Gastrocnemius medialis (tissue), 4 donors: ENCODE measurements around the gene CSPG5. TPM values are rescaled to one million over a fixed set of nuclear protein-coding genes. Genes with fewer than 3 reads are reported as not detected.

Experiments
- ATAC-seq, 2 donors: fragments of 150-250 bp; one replicate each; pipeline ENCODE4 v1.9.1; 2016
- DNase-seq, 2 donors: peaks; one replicate each; pipeline ENCODE4 v3.0.0-alpha.2; 2019
- H3K27ac ChIP-seq, 4 donors: fragments of 200-600 bp; sonication (generic); 1 replicate in 1 of 4; 2 replicates in 3 of 4; pipeline ENCODE4 v1.5.1; 2016 to 2018; ENCODE audit warnings: mild to moderate bottlenecking in 2 of 4, moderate library complexity in 1 of 4
- H3K27me3 ChIP-seq, 3 donors: fragments of 200-600 bp; sonication (generic) in 2 of 3; 1 replicate in 1 of 3; 2 replicates in 2 of 3; pipeline versions ENCODE4 v1.5.1 to v1.6.0; 2016 to 2019; ENCODE audit warnings: mild to moderate bottlenecking in 1 of 3, moderate library complexity in 1 of 3
- H3K36me3 ChIP-seq, 2 donors: fragments of 200-600 bp; sonication (generic) in 1 of 2; one replicate each; pipeline ENCODE4 v1.5.1; 2017 to 2018
- H3K4me1 ChIP-seq, 2 donors: fragments of 200-600 bp; sonication (generic) in 1 of 2; one replicate each; pipeline ENCODE4 v1.5.1; 2016 to 2017; ENCODE audit warnings: mild to moderate bottlenecking in 2 of 2
- H3K4me3 ChIP-seq, 4 donors: fragments of 200-600 bp; sonication (generic) in 3 of 4; 1 replicate in 1 of 4; 2 replicates in 3 of 4; pipeline ENCODE4 v1.5.1; 2016 to 2019; ENCODE audit warnings: mild to moderate bottlenecking in 2 of 4
- H3K9me3 ChIP-seq, 3 donors: fragments of 200-600 bp; sonication (generic) in 2 of 3; 1 replicate in 1 of 3; 2 replicates in 2 of 3; pipeline ENCODE4 v1.5.1; 2016 to 2019
- POLR2A ChIP-seq, 2 donors: fragments of 450-650 bp; IDR thresholded peaks; one replicate each; pipeline ENCODE4 v1.6.1; 2017; ENCODE audit warnings: antibody characterized with exemption in 2 of 2, mild to moderate bottlenecking in 2 of 2, moderate library complexity in 2 of 2
- in situ Hi-C, 4 donors: fragments of 200-750 bp; cut with MboI; loops; one replicate each; pipeline versions ENCODE4 v1.15.0 to v1.8.0; 2017; ENCODE audit warnings: low sequenced_read_pairs in 4 of 4
- intact Hi-C: fragments of 100-400 bp; cut with DNase I; formaldehyde crosslinking; loops from one replicate; pipeline ENCODE4 v1.15.1; 2023; ENCODE audit warnings: low total_unique reads
- total RNA-seq, 4 donors: library from RNA; depleted of rRNA; stranded (reverse); fragments of >200 nt; gene quantifications; one replicate each; pipeline versions ENCODE4 v1.1.0 to v1.2.3, GENCODE V29; 2016
- TF ChIP-seq, protein P1 (sequence below), 5 experiments: fragments of 450-650 bp in 3 of 5; fragments of 200-600 bp in 2 of 5; sonication (generic) in 2 of 5; IDR thresholded peaks in 4 of 5; conservative IDR thresholded peaks in 1 of 5; 1 replicate in 4 of 5; 2 replicates in 1 of 5; pipeline ENCODE4 v1.5.1; 2016 to 2019; ENCODE audit warnings: antibody characterized with exemption in 5 of 5, mild to moderate bottlenecking in 3 of 5, moderate library complexity in 3 of 5

The CSPG5 gene, protein sequence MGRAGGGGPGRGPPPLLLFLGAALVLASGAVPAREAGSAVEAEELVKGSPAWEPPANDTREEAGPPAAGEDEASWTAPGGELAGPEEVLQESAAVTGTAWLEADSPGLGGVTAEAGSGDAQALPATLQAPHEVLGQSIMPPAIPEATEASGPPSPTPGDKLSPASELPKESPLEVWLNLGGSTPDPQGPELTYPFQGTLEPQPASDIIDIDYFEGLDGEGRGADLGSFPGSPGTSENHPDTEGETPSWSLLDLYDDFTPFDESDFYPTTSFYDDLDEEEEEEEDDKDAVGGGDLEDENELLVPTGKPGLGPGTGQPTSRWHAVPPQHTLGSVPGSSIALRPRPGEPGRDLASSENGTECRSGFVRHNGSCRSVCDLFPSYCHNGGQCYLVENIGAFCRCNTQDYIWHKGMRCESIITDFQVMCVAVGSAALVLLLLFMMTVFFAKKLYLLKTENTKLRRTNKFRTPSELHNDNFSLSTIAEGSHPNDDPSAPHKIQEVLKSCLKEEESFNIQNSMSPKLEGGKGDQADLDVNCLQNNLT
- under 1 TPM; 0.16 to 0.87 (median 0.29) TPM for total RNA-seq

DNA sequence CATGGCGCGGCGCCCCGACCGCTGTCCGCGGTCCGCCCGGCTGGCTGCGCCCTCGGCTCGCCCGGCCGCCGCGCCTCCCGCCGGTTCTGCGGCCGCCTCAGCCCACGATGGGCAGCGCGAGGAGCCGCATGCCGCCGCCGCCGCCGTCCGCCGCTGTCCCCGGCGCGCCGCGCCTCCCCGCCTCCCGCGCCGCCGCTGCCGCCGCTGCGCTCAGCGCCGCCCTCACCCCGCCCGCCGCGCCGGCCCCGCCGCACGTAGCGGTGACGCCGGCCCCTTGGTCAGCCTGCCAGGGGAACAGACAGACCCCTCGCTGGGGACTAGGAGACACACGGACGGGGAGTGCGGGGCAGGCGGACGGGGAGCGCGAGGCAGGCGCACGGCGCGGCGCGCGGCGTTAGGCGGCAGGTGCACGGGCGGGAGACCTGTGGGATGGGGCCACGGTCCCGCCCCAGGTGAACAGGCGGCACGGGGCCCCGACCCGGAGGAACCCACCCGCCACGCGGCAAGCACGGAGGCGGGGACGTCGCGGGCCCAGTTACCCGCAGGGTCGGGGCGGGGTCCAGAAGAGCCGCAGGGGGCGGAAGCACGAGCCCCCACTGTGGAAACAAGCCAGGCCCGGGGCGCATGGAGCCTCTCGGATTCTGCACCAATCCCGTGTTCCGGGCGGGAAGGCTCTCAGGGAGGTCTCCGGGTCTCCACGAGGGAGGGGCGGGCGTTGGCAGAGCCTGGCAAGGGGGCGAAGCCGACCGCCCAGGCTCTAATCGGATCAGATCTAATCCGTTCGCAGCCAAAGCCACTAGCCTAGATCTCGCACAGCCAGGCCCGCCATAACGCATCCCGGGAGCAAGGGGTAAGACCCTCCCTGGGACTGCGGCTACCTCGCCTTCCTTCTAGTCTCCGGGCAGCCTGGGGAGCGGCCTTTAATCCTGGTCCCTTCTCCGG lies at the start of gene CSPG5:
Gene CSPG5 (minus strand): TSS at position 175 of the 942 bp plus-strand sequence. CDS start 172 bp downstream, at position 3.
- in situ Hi-C loops (no loop called here), intact Hi-C loops (no loop called here)
- no peaks in the 10 kb centered on the region for H3K9me3 ChIP-seq
- ATAC-seq (peak; percentile 55 to 60), DNase-seq (no peak)
- peaks cover 0 to 11% (median 0%) of the 10 kb centered on the region in 3 donors for H3K27me3 ChIP-seq
- peak within 1 kb of the TSS; percentile 60 to 83 (median 66) for H3K4me3 ChIP-seq
- peak within 1 kb of the TSS in 1 of 4 donors; percentile 60 for H3K27ac ChIP-seq
- no peak for TF ChIP-seq POLR2A (IDR thresholded peaks at IDR 0.05)
- TF ChIP-seq, protein P1, sequence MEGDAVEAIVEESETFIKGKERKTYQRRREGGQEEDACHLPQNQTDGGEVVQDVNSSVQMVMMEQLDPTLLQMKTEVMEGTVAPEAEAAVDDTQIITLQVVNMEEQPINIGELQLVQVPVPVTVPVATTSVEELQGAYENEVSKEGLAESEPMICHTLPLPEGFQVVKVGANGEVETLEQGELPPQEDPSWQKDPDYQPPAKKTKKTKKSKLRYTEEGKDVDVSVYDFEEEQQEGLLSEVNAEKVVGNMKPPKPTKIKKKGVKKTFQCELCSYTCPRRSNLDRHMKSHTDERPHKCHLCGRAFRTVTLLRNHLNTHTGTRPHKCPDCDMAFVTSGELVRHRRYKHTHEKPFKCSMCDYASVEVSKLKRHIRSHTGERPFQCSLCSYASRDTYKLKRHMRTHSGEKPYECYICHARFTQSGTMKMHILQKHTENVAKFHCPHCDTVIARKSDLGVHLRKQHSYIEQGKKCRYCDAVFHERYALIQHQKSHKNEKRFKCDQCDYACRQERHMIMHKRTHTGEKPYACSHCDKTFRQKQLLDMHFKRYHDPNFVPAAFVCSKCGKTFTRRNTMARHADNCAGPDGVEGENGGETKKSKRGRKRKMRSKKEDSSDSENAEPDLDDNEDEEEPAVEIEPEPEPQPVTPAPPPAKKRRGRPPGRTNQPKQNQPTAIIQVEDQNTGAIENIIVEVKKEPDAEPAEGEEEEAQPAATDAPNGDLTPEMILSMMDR (IDR thresholded peaks at IDR 0.05 in 4 of 5, conservative IDR thresholded peaks at IDR 0.05 in 1 of 5) = no peak
- H3K36me3 ChIP-seq = no peaks in the 10 kb centered on the region
- peaks cover 0 to 15% of the 10 kb centered on the region in 2 donors for H3K4me1 ChIP-seq

DNA sequence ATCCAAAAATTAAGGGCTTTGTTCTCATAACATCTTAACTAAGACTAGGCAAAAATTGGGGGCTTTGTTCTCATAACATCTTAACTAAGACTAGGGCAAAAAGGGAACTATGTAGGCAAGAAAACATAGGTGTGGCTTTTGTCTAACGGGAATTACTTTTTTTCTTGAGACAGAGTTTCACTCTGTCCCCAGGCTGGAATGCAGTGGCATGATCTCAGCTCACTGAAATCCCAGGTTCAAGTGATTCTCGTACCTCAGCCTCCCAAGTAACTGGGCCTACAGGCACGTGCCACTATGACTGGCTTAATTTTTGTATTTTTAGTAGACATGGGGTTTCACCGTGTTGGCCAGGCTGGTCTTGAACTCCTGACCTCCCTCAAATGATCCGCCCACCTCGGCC lies 49.8 kb upstream of the CSPG5 start:
- peaks cover 0 to 19% of the 10 kb centered on the region in 2 donors for H3K36me3 ChIP-seq
- DNase-seq (no peak), ATAC-seq (no peak)
- H3K4me3 ChIP-seq = no peak overlapping the region
- TF ChIP-seq, protein P1 (IDR thresholded peaks at IDR 0.05 in 4 of 5, conservative IDR thresholded peaks at IDR 0.05 in 1 of 5) = no peak
- no peak for TF ChIP-seq POLR2A (IDR thresholded peaks at IDR 0.05)
- H3K27ac ChIP-seq = no peak overlapping the region
- H3K4me1 ChIP-seq = peaks cover 0 to 5% of the 10 kb centered on the region in 2 donors
- intact Hi-C loops = no loop called here
- no peaks in the 10 kb centered on the region for H3K27me3 ChIP-seq
- H3K9me3 ChIP-seq = no peaks in the 10 kb centered on the region
- in situ Hi-C loops = no loop called here

DNA sequence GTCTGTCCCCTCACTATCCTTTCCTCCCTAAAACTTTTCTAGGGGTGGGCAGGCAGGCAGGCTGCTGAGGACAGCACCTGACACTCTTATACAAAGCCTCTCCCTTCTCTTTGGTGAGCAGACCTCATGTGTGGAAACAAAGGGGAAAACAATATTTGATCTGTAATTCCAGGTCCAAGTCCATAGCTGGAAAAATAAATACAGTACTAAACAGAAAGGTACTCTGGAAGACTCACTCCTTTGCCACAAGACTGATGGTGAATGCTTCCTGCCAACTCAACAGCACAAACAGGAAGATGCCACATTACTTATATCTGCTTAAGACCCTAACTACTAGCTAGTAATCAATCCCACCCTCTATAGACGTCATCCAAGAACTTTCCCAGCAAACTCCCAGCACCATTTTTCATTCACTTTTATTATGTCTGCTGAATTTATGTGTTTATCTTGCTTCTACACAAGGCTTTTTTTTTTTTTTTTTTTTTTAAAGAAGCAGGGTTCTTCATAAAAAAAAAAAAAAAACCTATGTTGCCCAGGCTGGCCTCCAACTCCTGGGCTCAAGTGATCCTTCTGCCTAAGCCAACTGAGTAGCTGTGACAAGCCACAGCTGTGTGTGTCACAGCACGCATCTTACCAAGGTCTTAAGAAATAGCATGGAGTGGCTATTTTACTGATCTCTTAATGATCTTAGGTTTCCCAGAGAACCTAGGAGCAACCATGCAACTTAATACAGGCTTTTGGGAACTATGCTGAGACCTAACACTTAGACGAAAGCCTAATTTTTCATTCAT lies 44.2 kb upstream of the CSPG5 start:
- TF ChIP-seq POLR2A (IDR thresholded peaks at IDR 0.05) = no peak
- TF ChIP-seq, protein P1 (IDR thresholded peaks at IDR 0.05 in 4 of 5, conservative IDR thresholded peaks at IDR 0.05 in 1 of 5) = no peak
- H3K36me3 ChIP-seq = peaks cover 0 to 44% of the 10 kb centered on the region in 2 donors

More for the DNA sequence above, 44.2 kb upstream of the CSPG5 start:
- H3K27ac ChIP-seq = no peak overlapping the region
- DNase-seq = no peak
- H3K9me3 ChIP-seq = no peaks in the 10 kb centered on the region
- intact Hi-C loops (no loop called here), in situ Hi-C loops (no loop called here)
- no peaks in the 10 kb centered on the region for H3K27me3 ChIP-seq
- ATAC-seq = no peak
- H3K4me1 ChIP-seq = no peaks in the 10 kb centered on the region
- H3K4me3 ChIP-seq = no peak overlapping the region
